Spleen (tissue), 11 donors: Measurements from ENCODE around the gene C4orf46. TPM values are rescaled to one million over a fixed set of nuclear protein-coding genes. Genes with fewer than 3 reads are reported as not detected.

Source experiments
- DNase-seq: peaks from one replicate; pipeline ENCODE4 v3.0.0-alpha.2; 2020
- H3K27ac ChIP-seq, 8 donors: fragments of 200-600 bp; sonication (generic) in 7 of 8; 1 replicate in 4 of 8; 2 replicates in 4 of 8; pipeline versions ENCODE4 v1.5.0 to v1.8.0; 2016 to 2021; ENCODE audit warnings: inconsistent platforms in 4 of 8, mild to moderate bottlenecking in 4 of 8, moderate library complexity in 1 of 8
- H3K27me3 ChIP-seq, 7 donors: fragments of 200-600 bp; sonication (generic) in 6 of 7; replicated peaks in 1 of 7; 1 replicate in 4 of 7; 2 replicates in 3 of 7; pipeline versions ENCODE4 v1.5.0 to v1.8.0; 2016 to 2021; ENCODE audit warnings: inconsistent platforms in 3 of 7, mild to moderate bottlenecking in 1 of 7
- H3K36me3 ChIP-seq, 6 donors: fragments of 200-600 bp; sonication (generic) in 5 of 6; 1 replicate in 4 of 6; 2 replicates in 2 of 6; pipeline versions ENCODE4 v1.5.0 to v1.8.0; 2016 to 2021; ENCODE audit warnings: inconsistent platforms in 2 of 6
- H3K4me1 ChIP-seq, 6 donors: fragments of 200-600 bp; sonication (generic) in 5 of 6; 1 replicate in 3 of 6; 2 replicates in 3 of 6; pipeline versions ENCODE4 v1.5.0 to v1.8.0; 2016 to 2021; ENCODE audit warnings: inconsistent platforms in 3 of 6
- H3K4me3 ChIP-seq, 8 donors: fragments of 200-600 bp; sonication (generic) in 7 of 8; 1 replicate in 4 of 8; 2 replicates in 4 of 8; pipeline versions ENCODE4 v1.5.0 to v1.8.0; 2016 to 2021; ENCODE audit warnings: inconsistent platforms in 4 of 8, mild to moderate bottlenecking in 4 of 8, moderate library complexity in 2 of 8
- H3K9me3 ChIP-seq, 8 donors: fragments of 200-600 bp; sonication (generic) in 7 of 8; 1 replicate in 4 of 8; 2 replicates in 4 of 8; pipeline versions ENCODE4 v1.5.0 to v1.8.0; 2016 to 2021; ENCODE audit warnings: inconsistent platforms in 4 of 8
- POLR2AphosphoS5 ChIP-seq, 3 donors: sonication (generic); formaldehyde crosslinking; IDR thresholded peaks; one replicate each; pipeline ENCODE4 v1.5.1; 2017; ENCODE audit warnings: antibody characterized with exemption in 3 of 3
- intact Hi-C: fragments of 100-400 bp; cut with DNase I; formaldehyde crosslinking; loops from one replicate; pipeline ENCODE4 v1.15.0; 2023; ENCODE audit warnings: low total_unique reads
- polyA plus RNA-seq, 3 donors: library from polyadenylated mRNA; stranded (reverse); fragments of 200-250 nt; gene quantifications; one replicate each; pipeline ENCODE4 v1.2.1, GENCODE V29; 2013
- small RNA-seq, 4 donors: library from RNA; depleted of rRNA; stranded (forward); fragments of <200 nt; gene quantifications; one replicate each; pipeline ENCODE3, GENCODE V24; 2016
- total RNA-seq, 7 donors: library from RNA; depleted of rRNA in 3 of 7; stranded (reverse); fragments of >200 nt in 3 of 7; fragmentation: NEBNext Ultra II Directional in 4 of 7; extraction: Animal tissue kit (Norgen Biotek cat#: 25700) in 4 of 7; gene quantifications; one replicate each; pipeline versions ENCODE4 v1.1.0 to v1.2.1, GENCODE V29; 2016 to 2021
- donor health status: healthy with polysubstance abuse.
- donor health status: DM: no; HTN: no; CAD: no; lungs with moderate emphysema.
- donor health status: DM: no; HTN: no; CAD: no.
- donor health status: Bipolar disorder and iron deficiency.
- donor health status: healthy.
- donor health status: DM: no; HTN: no; CAD: no.
- donor health status: DM: yes; HTN: yes; CAD: no.

The C4orf46 gene
- total and polyA plus RNA-seq, 10 donors: 1.9 to 7.4 (median 3.5) TPM

DNA sequence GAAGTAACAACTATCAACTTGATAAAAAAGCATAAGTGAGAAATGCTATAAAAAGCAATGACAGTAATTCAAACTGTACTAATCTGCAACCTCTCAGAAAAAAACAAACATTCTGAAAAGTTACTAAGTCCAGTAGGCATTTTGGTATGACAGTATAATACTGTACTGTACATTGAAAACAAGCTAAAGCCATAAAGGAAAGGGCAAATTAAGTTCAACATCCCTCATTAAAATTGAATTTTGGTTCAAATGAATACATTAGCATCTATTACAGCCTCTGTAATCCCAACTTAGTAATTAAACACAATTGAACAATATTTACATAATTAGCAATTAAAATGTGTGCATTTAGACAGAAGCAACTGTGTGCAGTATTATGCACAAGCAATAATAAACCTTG, 53.7 kb downstream of the C4orf46 start:
- Histone ChIP-seq H3K4me3 (no peak overlapping the region), H3K27ac (no peak overlapping the region), H3K9me3 (no peaks in the 10 kb centered on the region), H3K27me3 (peaks cover 0 to 5% (median 0%) of the 10 kb centered on the region in 7 donors), H3K4me1 (no peaks in the 10 kb centered on the region), H3K36me3 (no peaks in the 10 kb centered on the region)
- no peak for DNase-seq
- TF ChIP-seq POLR2AphosphoS5 (IDR thresholded peaks at IDR 0.05): no peak
- intact Hi-C loops: no loop called here

Small RNAs within 50 kb of the gene (small RNA-seq; reads per million reads assigned to genes)
- 0 reads per million in 4 donors for gene RF00012

Other genes starting within 250 kb of the C4orf46 start
- under 1 TPM in 5 of 7 donors, not detected in 2; 0.12 to 0.39 (median 0.23) TPM for gene RXFP1, start 150.0 kb downstream of the C4orf46 start, total RNA-seq
- under 1 TPM; 0.03 to 0.08 (median 0.04) TPM for gene RXFP1, start 150.0 kb downstream of the C4orf46 start, polyA plus RNA-seq
- 10 to 100 TPM; 22.6 to 45.2 (median 27.7) TPM for gene ETFDH, start 409 bp upstream of the C4orf46 start, total RNA-seq
- 10 to 100 TPM in 2 of 3 donors, 1 to 10 TPM in 1; 7.1 to 16.0 (median 15.1) TPM for gene ETFDH, start 409 bp upstream of the C4orf46 start, polyA plus RNA-seq
- 10 to 100 TPM; 16.5 to 31.5 (median 18.4) TPM for gene PPID, start 51.5 kb upstream of the C4orf46 start, total RNA-seq
- 10 to 100 TPM; 14.3 to 24.1 (median 22.5) TPM for gene PPID, start 51.5 kb upstream of the C4orf46 start, polyA plus RNA-seq
- 10 to 100 TPM; 25.0 to 59.1 (median 42.5) TPM for gene FNIP2, start 97.1 kb upstream of the C4orf46 start, total RNA-seq
- gene FNIP2, start 97.1 kb upstream of the C4orf46 start, polyA plus RNA-seq: 1 to 10 TPM; 2.4 to 9.8 (median 3.7) TPM